Body of pancreas (tissue), 4 donors: ENCODE measurements around the gene GPR179. TPM values are rescaled to one million over a fixed set of nuclear protein-coding genes. Genes with fewer than 3 reads are reported as not detected.

Experiments
- ATAC-seq: fragments of 150-250 bp; one replicate; pipeline ENCODE4 v1.9.1; 2016
- DNase-seq, 4 donors: peaks; one replicate each; pipeline ENCODE4 v3.0.0-alpha.2; 2019
- H3K27ac ChIP-seq, 4 donors: fragments of 200-600 bp; sonication (generic); 1 replicate in 3 of 4; 2 replicates in 1 of 4; pipeline versions ENCODE4 v1.5.1 to v1.6.1; 2016 to 2019; ENCODE audit warnings: mild to moderate bottlenecking in 1 of 4, mixed read lengths in 1 of 4, moderate library complexity in 1 of 4
- H3K27me3 ChIP-seq, 2 donors: fragments of 200-600 bp; sonication (generic); one replicate each; pipeline ENCODE4 v1.6.0; 2016; ENCODE audit warnings: mild to moderate bottlenecking in 1 of 2
- H3K36me3 ChIP-seq, 2 donors: fragments of 200-600 bp; sonication (generic); replicated peaks in 1 of 2; 2 replicates each; pipeline ENCODE4 v1.5.1; 2016; ENCODE audit warnings: low read depth in 2 of 2; ENCODE audit not compliant: insufficient read depth in 1 of 2
- H3K4me1 ChIP-seq: fragments of 200-600 bp; sonication (generic); one replicate; pipeline ENCODE4 v1.6.0; 2016
- H3K4me3 ChIP-seq, 2 donors: fragments of 200-600 bp; sonication (generic); 1 replicate in 1 of 2; 2 replicates in 1 of 2; pipeline ENCODE4 v1.5.1; 2016 to 2019
- H3K9me3 ChIP-seq, 3 donors: fragments of 200-600 bp; sonication (generic); 1 replicate in 2 of 3; 2 replicates in 1 of 3; pipeline ENCODE4 v1.5.1; 2016
- POLR2A ChIP-seq, 3 donors: fragments of 450-650 bp; IDR thresholded peaks; one replicate each; pipeline ENCODE4 v1.6.1; 2016; ENCODE audit warnings: antibody characterized with exemption in 3 of 3, mild to moderate bottlenecking in 2 of 3
- WGBS, 2 donors: methylation state at CpG; one replicate each; pipeline ENCODE4 v1.1.5; 2017; 5-methylcytosine and 5-hydroxymethylcytosine counted together
- intact Hi-C: fragments of 100-400 bp; cut with DNase I; formaldehyde crosslinking; loops from one replicate; pipeline ENCODE4 v1.15.1; 2023
- total RNA-seq, 2 donors: library from RNA; depleted of rRNA; stranded (reverse); fragments of >200 nt; gene quantifications; one replicate each; pipeline ENCODE4 v1.1.0, GENCODE V29; 2016
- TF ChIP-seq, protein P1 (sequence below), 7 experiments: fragments of 450-650 bp in 4 of 7; fragments of 200-600 bp in 3 of 7; sonication (generic) in 3 of 7; IDR thresholded peaks; one replicate each; pipeline ENCODE4 v1.5.1; 2016 to 2019; ENCODE audit warnings: antibody characterized with exemption in 7 of 7

The GPR179 gene, protein sequence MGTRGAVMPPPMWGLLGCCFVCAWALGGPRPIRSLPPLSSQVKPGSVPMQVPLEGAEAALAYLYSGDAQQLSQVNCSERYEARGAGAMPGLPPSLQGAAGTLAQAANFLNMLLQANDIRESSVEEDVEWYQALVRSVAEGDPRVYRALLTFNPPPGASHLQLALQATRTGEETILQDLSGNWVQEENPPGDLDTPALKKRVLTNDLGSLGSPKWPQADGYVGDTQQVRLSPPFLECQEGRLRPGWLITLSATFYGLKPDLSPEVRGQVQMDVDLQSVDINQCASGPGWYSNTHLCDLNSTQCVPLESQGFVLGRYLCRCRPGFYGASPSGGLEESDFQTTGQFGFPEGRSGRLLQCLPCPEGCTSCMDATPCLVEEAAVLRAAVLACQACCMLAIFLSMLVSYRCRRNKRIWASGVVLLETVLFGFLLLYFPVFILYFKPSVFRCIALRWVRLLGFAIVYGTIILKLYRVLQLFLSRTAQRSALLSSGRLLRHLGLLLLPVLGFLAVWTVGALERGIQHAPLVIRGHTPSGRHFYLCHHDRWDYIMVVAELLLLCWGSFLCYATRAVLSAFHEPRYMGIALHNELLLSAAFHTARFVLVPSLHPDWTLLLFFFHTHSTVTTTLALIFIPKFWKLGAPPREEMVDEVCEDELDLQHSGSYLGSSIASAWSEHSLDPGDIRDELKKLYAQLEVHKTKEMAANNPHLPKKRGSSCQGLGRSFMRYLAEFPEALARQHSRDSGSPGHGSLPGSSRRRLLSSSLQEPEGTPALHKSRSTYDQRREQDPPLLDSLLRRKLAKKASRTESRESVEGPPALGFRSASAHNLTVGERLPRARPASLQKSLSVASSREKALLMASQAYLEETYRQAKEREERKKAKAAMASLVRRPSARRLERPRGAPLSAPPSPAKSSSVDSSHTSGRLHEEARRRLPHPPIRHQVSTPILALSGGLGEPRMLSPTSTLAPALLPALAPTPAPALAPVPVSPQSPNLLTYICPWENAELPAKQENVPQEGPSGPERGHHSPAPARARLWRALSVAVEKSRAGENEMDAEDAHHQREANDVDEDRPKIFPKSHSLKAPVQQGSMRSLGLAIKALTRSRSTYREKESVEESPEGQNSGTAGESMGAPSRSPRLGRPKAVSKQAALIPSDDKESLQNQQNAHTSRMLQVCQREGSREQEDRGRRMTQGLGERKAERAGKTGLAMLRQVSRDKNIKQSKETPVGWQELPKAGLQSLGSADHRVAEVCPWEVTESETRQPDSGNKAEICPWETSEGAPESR (N-terminal part only)
- under 1 TPM in 1 of 2 donors, not detected in 1; under 0.01 TPM for total RNA-seq

DNA sequence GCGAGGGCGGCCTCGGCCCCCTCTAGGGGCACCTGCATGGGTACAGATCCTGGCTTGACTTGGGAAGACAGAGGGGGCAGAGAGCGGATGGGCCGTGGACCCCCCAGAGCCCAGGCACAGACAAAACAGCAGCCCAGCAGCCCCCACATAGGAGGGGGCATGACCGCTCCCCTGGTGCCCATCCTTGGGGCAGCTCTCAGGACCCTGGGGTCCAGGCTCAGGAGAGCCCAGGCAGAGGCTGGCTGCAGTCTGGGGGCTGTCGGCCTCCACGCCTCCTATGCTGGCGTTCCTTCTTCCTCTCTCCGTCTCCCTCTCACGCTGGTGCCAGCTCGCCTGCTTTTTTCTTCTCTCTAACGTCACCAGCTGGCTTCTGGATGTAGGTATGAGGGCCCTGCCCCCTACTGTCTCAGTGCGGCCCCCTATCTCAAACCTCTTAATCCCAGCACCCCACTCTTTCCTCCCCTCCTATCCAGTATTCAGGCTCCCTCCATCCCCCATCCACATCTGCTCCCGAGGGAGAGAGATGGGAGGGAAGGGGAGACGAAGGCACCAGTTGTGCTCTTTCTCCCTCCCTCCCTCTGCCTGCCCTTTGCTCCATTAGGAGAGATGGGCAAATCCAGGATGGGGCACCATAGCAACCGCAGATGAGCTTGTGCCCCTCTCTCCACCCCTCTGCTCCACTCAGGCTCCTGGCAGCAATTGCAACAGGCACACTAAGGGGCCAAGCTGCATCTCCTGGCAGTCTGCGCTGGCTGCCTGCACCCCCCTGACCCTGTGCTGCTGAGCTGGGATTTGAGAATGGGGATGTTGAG lies at the start of gene GPR179:
Gene GPR179, minus strand, starts transcription at position 349 of the 812 bp plus-strand sequence. Its CDS starts 167 bp downstream, at position 182.
- 70 to 79% methylated on average over 12 to 18 of the region's 18 CpGs for WGBS, 2 donors
- no peak for ATAC-seq
- no peaks in the 10 kb centered on the region for H3K27me3 ChIP-seq
- DNase-seq, result no peak
- no peaks in the 10 kb centered on the region for H3K36me3 ChIP-seq
- H3K4me1 ChIP-seq, result no peaks in the 10 kb centered on the region
- TF ChIP-seq POLR2A (IDR thresholded peaks at IDR 0.05), result no peak
- TF ChIP-seq, protein P1, sequence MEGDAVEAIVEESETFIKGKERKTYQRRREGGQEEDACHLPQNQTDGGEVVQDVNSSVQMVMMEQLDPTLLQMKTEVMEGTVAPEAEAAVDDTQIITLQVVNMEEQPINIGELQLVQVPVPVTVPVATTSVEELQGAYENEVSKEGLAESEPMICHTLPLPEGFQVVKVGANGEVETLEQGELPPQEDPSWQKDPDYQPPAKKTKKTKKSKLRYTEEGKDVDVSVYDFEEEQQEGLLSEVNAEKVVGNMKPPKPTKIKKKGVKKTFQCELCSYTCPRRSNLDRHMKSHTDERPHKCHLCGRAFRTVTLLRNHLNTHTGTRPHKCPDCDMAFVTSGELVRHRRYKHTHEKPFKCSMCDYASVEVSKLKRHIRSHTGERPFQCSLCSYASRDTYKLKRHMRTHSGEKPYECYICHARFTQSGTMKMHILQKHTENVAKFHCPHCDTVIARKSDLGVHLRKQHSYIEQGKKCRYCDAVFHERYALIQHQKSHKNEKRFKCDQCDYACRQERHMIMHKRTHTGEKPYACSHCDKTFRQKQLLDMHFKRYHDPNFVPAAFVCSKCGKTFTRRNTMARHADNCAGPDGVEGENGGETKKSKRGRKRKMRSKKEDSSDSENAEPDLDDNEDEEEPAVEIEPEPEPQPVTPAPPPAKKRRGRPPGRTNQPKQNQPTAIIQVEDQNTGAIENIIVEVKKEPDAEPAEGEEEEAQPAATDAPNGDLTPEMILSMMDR (IDR thresholded peaks at IDR 0.05), result no peak
- H3K9me3 ChIP-seq, result no peaks in the 10 kb centered on the region
- H3K27ac ChIP-seq, result no peak within 1 kb of the TSS
- H3K4me3 ChIP-seq, result no peak within 1 kb of the TSS
- intact Hi-C loops, result no loop called here

DNA sequence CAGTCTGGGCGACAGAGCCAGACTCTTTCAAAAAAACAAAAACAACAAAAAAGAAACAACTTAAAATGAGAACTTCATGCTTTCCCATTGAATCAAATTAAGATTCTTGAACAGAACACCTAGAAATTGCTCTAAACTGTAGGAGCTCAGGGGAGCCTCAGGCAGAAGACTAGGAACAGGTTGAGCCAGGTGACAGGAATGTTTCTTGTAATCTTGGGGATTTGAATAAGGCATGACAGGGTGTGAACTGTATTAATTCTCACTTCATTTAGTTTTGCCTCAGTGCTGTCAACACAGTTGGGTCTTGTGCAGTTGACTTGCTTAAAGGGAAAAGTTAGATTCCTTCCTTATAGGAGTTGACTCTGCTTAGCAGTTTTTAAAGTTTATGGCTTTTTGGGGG lies 35.7 kb upstream of the GPR179 start:
- Histone ChIP-seq H3K9me3 (no peaks in the 10 kb centered on the region), H3K27me3 (no peaks in the 10 kb centered on the region), H3K27ac (no peak overlapping the region), H3K4me3 (no peak overlapping the region), H3K4me1 (peaks cover 6% of the 10 kb centered on the region), H3K36me3 (peaks cover 0 to 10% of the 10 kb centered on the region in 2 donors)
- TF ChIP-seq, protein P1 (IDR thresholded peaks at IDR 0.05), result no peak
- ATAC-seq (no peak), DNase-seq (no peak)
- WGBS, 2 donors, result 73 to 100% methylated on average over 1 of the region's 1 CpG
- intact Hi-C loops, result no loop called here

DNA sequence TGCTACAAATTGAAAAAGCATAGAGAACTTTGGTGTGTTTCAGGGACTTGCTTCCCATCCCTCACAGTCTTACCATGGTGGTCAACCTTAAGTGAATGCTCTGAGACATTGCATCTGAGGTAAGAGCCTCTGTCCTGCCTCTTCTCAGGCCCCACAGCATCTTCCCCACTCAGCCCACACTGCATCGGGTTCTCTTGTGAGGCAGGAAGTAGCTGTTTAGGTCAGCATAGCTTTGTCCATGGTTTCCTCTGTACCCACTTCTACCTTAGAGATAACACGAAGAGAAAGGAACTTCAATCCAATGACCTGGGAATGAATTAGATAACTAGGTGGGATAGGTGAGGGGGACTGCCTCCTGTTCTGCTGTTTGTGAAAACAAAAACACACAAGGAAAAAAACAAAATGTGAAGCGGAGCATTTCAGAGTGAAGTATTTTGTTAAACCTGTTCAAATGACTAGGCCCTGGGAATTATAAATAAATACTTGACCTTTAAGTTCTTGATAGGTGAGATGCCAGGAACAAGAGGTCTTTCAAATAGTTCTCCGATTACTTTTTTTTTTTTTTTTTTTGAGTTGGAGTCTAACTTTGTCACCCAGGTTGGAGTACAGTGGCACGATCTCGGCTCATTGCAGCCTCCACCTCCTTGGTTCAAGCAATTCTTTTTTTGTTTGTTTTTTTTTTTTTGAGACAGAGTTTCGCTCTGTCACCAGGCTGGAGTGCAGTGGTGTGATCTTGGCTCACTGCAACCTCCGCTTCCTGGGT lies 25.5 kb upstream of the GPR179 start:
- WGBS, 2 donors, result 54 to 55% methylated on average over 8 of the region's 8 CpGs
- no peak overlapping the region for H3K4me3 ChIP-seq
- H3K4me1 ChIP-seq, result no peaks in the 10 kb centered on the region
- TF ChIP-seq POLR2A (IDR thresholded peaks at IDR 0.05), result no peak
- no peaks in the 10 kb centered on the region for H3K9me3 ChIP-seq
- H3K36me3 ChIP-seq, result peaks cover 0 to 16% of the 10 kb centered on the region in 2 donors
- no peak overlapping the region for H3K27ac ChIP-seq
- no peaks in the 10 kb centered on the region for H3K27me3 ChIP-seq
- no peak for ATAC-seq
- intact Hi-C loops, result no loop called here
- DNase-seq, result no peak

DNA sequence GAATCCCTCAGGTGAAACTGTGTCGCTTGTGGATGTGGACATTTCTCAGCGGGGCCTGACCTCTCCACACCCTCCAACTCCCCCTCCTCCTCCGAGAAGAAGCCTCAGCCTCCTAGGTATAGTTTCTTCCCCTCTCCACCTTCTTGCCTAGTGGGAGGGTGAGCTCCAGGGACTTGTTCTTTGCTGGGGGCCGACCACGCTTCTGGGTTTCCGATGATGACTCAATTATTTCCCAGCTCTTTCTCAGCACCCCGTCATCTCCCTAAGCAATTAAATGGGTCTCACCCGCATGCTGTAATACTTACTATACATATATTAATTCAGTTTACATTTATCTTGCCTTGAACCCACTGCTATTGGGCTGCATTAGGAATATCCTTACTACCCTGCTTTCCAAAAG lies 21.0 kb upstream of the GPR179 start:
- ATAC-seq (no peak), DNase-seq (no peak)
- no peaks in the 10 kb centered on the region for H3K4me1 ChIP-seq
- H3K36me3 ChIP-seq, result peaks cover 0 to 6% of the 10 kb centered on the region in 2 donors
- intact Hi-C loops, result no loop called here
- TF ChIP-seq, protein P1 (IDR thresholded peaks at IDR 0.05), result no peak
- TF ChIP-seq POLR2A (IDR thresholded peaks at IDR 0.05), result no peak
- 89 to 94% methylated on average over 8 of the region's 8 CpGs for WGBS, 2 donors
- no peaks in the 10 kb centered on the region for H3K9me3 ChIP-seq
- no peaks in the 10 kb centered on the region for H3K27me3 ChIP-seq
- H3K4me3 ChIP-seq, result no peak overlapping the region
- no peak overlapping the region for H3K27ac ChIP-seq
